Neural crest cell (in vitro differentiated cells): ENCODE data around the gene UBE2J2. TPM values are rescaled to one million over a fixed set of nuclear protein-coding genes. Genes with fewer than 3 reads are reported as not detected.

Source experiments
- DNase-seq: peaks from one replicate; pipeline ENCODE4 v3.0.0; 2021; ENCODE audit warnings: low read depth, mixed read lengths, low spot score
- H3K27ac Mint-ChIP-seq: one replicate; pipeline ENCODE4 v1.8.0; 2021; ENCODE audit warnings: mild to moderate bottlenecking, mixed read lengths; ENCODE audit not compliant: unreplicated experiment
- H3K27me3 Mint-ChIP-seq: 2 replicates; pipeline ENCODE4 v1.8.0; 2021; ENCODE audit warnings: low read depth, mild to moderate bottlenecking, mixed read lengths
- H3K36me3 Mint-ChIP-seq: 2 replicates; pipeline ENCODE4 v1.8.0; 2021; ENCODE audit warnings: low read depth, mild to moderate bottlenecking, mixed read lengths
- H3K4me1 Mint-ChIP-seq: 2 replicates; pipeline ENCODE4 v1.8.0; 2021; ENCODE audit warnings: mixed read lengths
- H3K4me3 Mint-ChIP-seq: one replicate; pipeline ENCODE4 v1.8.0; 2021; ENCODE audit warnings: mild to moderate bottlenecking, mixed read lengths
- H3K9me3 Mint-ChIP-seq: 2 replicates; pipeline ENCODE4 v1.8.0; 2021; ENCODE audit warnings: mixed read lengths
- CTCF ChIP-seq: fragments of 200-600 bp; sonication (generic); conservative IDR thresholded peaks from 2 replicates; pipeline ENCODE4 v1.5.0; 2021; ENCODE audit warnings: antibody characterized with exemption, mild to moderate bottlenecking
- total RNA-seq: library from RNA; stranded (reverse); gene quantifications from 2 replicates; pipeline ENCODE4 v1.2.1, GENCODE V29; 2021

The UBE2J2 gene
- total RNA-seq, 1 donor from 2014 or later: 80.8 TPM

GRCh38 chr1:1262758-1263157 lies 10.9 kb downstream of the UBE2J2 start:
- Mint-ChIP-seq H3K27me3 (no peaks in the 10 kb centered on the region), H3K27ac (no peak overlapping the region), H3K4me3 (no peak overlapping the region), H3K4me1 (no peaks in the 10 kb centered on the region), H3K9me3 (no peaks in the 10 kb centered on the region), H3K36me3 (peaks cover 17% of the 10 kb centered on the region)
- no peak for DNase-seq
- TF ChIP-seq CTCF: no peak

- H3K36me3 Mint-ChIP-seq: peaks cover 18% of the 10 kb centered on the region
- H3K27me3 Mint-ChIP-seq: no peaks in the 10 kb centered on the region
- no peak for DNase-seq
- H3K4me3 Mint-ChIP-seq: no peak overlapping the region
- no peaks in the 10 kb centered on the region for H3K9me3 Mint-ChIP-seq
- no peaks in the 10 kb centered on the region for H3K4me1 Mint-ChIP-seq
- H3K27ac Mint-ChIP-seq: no peak overlapping the region
- TF ChIP-seq CTCF: no peak
Measured at GRCh38 chr1:1262071-1262470, 11.6 kb downstream of the UBE2J2 start.

- Mint-ChIP-seq H3K36me3 (peaks cover 16% of the 10 kb centered on the region), H3K9me3 (no peaks in the 10 kb centered on the region), H3K27me3 (no peaks in the 10 kb centered on the region), H3K27ac (no peak overlapping the region), H3K4me3 (no peak overlapping the region), H3K4me1 (no peaks in the 10 kb centered on the region)
- no peak for TF ChIP-seq CTCF
- no peak for DNase-seq
Measured at GRCh38 chr1:1260843-1261560, 12.7 kb downstream of the UBE2J2 start.

GRCh38 chr1:1259951-1260600 lies 13.6 kb downstream of the UBE2J2 start:
- Mint-ChIP-seq H3K27ac (no peak overlapping the region), H3K9me3 (no peaks in the 10 kb centered on the region), H3K36me3 (peaks cover 12% of the 10 kb centered on the region), H3K4me3 (peak overlapping the region; percentile 16), H3K27me3 (no peaks in the 10 kb centered on the region), H3K4me1 (no peaks in the 10 kb centered on the region)
- no peak for TF ChIP-seq CTCF
- DNase-seq: no peak

GRCh38 chr1:1259540-1259939 lies 14.1 kb downstream of the UBE2J2 start:
- TF ChIP-seq CTCF: no peak
- H3K27ac Mint-ChIP-seq: no peak overlapping the region
- no peaks in the 10 kb centered on the region for H3K9me3 Mint-ChIP-seq
- no peak for DNase-seq
- peak overlapping the region; percentile 16 for H3K4me3 Mint-ChIP-seq
- no peaks in the 10 kb centered on the region for H3K27me3 Mint-ChIP-seq
- no peaks in the 10 kb centered on the region for H3K4me1 Mint-ChIP-seq
- peaks cover 12% of the 10 kb centered on the region for H3K36me3 Mint-ChIP-seq
